ENCODE data around the gene SIRPA.

Gene SIRPA

DNA sequence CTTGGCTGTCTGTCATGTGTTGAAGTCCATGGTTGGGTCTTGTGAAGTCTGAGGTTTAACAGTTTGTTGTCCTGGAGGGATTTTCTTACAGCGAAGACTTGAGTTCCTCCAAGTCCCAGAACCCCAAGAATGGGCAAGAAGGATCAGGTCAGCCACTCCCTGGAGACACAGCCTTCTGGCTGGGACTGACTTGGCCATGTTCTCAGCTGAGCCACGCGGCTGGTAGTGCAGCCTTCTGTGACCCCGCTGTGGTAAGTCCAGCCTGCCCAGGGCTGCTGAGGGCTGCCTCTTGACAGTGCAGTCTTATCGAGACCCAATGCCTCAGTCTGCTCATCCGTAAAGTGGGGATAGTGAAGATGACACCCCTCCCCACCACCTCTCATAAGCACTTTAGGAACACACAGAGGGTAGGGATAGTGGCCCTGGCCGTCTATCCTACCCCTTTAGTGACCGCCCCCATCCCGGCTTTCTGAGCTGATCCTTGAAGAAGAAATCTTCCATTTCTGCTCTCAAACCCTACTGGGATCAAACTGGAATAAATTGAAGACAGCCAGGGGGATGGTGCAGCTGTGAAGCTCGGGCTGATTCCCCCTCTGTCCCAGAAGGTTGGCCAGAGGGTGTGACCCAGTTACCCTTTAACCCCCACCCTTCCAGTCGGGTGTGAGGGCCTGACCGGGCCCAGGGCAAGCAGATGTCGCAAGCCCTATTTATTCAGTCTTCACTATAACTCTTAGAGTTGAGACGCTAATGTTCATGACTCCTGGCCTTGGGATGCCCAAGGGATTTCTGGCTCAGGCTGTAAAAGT, 43.5 kb downstream of the SIRPA start:
- TF ChIP-seq POLR2AphosphoS5 (IDR thresholded peaks at IDR 0.05; ENCODE audit: low read depth, low read length) (no peak), FOXP2 (optimal IDR thresholded peaks at IDR 0.05; ENCODE audit: borderline replicate concordance, extremely low read depth, extremely low read length, insufficient read depth) (no peak), SIN3A (IDR thresholded peaks at IDR 0.05; ENCODE audit: borderline replicate concordance, insufficient read depth, low read length) (no peak), TAF1 (IDR thresholded peaks at IDR 0.05; ENCODE audit: borderline replicate concordance, insufficient read depth, low read length) (no peak)
- TF ChIP-seq, protein P1, sequence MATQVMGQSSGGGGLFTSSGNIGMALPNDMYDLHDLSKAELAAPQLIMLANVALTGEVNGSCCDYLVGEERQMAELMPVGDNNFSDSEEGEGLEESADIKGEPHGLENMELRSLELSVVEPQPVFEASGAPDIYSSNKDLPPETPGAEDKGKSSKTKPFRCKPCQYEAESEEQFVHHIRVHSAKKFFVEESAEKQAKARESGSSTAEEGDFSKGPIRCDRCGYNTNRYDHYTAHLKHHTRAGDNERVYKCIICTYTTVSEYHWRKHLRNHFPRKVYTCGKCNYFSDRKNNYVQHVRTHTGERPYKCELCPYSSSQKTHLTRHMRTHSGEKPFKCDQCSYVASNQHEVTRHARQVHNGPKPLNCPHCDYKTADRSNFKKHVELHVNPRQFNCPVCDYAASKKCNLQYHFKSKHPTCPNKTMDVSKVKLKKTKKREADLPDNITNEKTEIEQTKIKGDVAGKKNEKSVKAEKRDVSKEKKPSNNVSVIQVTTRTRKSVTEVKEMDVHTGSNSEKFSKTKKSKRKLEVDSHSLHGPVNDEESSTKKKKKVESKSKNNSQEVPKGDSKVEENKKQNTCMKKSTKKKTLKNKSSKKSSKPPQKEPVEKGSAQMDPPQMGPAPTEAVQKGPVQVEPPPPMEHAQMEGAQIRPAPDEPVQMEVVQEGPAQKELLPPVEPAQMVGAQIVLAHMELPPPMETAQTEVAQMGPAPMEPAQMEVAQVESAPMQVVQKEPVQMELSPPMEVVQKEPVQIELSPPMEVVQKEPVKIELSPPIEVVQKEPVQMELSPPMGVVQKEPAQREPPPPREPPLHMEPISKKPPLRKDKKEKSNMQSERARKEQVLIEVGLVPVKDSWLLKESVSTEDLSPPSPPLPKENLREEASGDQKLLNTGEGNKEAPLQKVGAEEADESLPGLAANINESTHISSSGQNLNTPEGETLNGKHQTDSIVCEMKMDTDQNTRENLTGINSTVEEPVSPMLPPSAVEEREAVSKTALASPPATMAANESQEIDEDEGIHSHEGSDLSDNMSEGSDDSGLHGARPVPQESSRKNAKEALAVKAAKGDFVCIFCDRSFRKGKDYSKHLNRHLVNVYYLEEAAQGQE (IDR thresholded peaks at IDR 0.05; ENCODE audit: insufficient read depth in 1 of 2, low read depth in 2 of 2, low read length in 2 of 2): no peak

DNA sequence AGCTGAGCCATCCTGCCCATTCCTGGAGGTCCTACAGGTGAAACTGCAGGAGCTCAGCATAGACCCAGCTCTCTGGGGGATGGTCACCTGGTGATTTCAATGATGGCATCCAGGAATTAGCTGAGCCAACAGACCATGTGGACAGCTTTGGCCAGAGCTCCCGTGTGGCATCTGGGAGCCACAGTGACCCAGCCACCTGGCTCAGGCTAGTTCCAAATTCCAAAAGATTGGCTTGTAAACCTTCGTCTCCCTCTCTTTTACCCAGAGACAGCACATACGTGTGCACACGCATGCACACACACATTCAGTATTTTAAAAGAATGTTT, 44.0 kb downstream of the SIRPA start:
- TF ChIP-seq FOXP2 (optimal IDR thresholded peaks at IDR 0.05; ENCODE audit: borderline replicate concordance, extremely low read depth, extremely low read length, insufficient read depth) (no peak), TAF1 (IDR thresholded peaks at IDR 0.05; ENCODE audit: borderline replicate concordance, insufficient read depth, low read length) (no peak), SIN3A (IDR thresholded peaks at IDR 0.05; ENCODE audit: borderline replicate concordance, insufficient read depth, low read length) (no peak), POLR2AphosphoS5 (IDR thresholded peaks at IDR 0.05; ENCODE audit: low read depth, low read length) (no peak)
- TF ChIP-seq, protein P1 (IDR thresholded peaks at IDR 0.05; ENCODE audit: insufficient read depth in 1 of 2, low read depth in 2 of 2, low read length in 2 of 2): no peak

DNA sequence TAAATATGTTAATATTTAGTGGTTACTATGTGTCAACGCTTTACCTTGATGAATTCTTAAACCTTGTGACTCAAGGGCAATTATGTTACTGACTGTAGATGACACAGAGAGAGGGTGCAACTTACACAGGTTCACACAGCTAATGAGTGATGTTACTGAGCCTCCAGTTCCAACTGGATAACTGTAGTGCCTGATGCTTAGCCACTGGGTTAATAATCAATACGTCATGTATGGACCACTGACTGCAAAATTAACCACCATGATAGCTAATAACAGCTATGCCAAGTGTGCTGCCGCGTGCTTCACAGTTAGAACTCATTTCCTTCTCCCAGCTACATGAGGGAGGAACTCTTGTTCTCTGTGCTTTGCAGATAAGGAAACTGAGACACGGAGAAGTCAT, 45.4 kb downstream of the SIRPA start:
- no peak for TF ChIP-seq TAF1 (IDR thresholded peaks at IDR 0.05; ENCODE audit: borderline replicate concordance, insufficient read depth, low read length)

DNA sequence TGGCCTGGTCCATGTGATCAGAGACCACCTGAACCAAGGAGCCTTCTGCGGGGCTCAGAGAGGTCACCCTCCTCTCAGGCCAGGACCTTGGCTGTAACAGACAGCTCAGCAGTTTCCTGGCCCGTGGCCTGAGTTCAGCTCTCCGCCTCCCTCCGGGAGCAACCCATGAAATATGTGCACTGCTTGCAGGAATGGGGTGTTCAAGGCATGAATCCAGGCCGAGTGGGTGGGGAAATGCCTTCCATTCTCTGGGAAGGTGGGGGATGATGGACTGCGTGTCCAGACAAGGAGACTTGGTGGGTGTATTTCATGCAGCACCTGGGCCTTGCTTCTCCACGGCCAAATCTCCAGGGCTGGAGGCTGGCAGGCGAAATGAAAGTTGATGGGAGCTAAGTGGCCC, 46.0 kb downstream of the SIRPA start:
- no peak for TF ChIP-seq POLR2AphosphoS5 (IDR thresholded peaks at IDR 0.05; ENCODE audit: low read depth, low read length)
- TF ChIP-seq, protein P1 (IDR thresholded peaks at IDR 0.05; ENCODE audit: insufficient read depth in 1 of 2, low read depth in 2 of 2, low read length in 2 of 2): no peak
- no peak for TF ChIP-seq SIN3A (IDR thresholded peaks at IDR 0.05; ENCODE audit: borderline replicate concordance, insufficient read depth, low read length)
- TF ChIP-seq FOXP2 (optimal IDR thresholded peaks at IDR 0.05; ENCODE audit: borderline replicate concordance, extremely low read depth, extremely low read length, insufficient read depth): no peak
- TF ChIP-seq TAF1 (IDR thresholded peaks at IDR 0.05; ENCODE audit: borderline replicate concordance, insufficient read depth, low read length): no peak

DNA sequence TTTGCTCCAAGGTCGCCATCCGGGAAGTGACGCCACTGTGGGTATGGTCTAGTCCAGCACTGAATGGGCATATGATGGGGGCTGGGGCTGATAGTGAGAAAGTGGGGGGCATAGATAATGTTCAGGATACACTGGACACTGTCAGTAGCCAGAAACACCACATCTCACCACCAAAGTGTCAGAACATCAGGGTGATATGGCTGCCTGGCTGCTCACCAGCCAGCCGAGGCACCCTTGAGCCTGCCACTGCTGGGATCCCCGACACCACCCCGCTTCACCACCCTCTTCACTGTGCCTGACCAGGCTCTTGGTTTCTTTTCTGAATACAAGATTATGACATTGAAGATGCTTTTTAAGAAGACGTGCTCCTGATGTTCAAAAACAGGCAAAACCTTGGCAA, 46.9 kb downstream of the SIRPA start:
- TF ChIP-seq, protein P1 (IDR thresholded peaks at IDR 0.05; ENCODE audit: insufficient read depth in 1 of 2, low read depth in 2 of 2, low read length in 2 of 2): no peak
- TF ChIP-seq FOXP2 (optimal IDR thresholded peaks at IDR 0.05; ENCODE audit: borderline replicate concordance, extremely low read depth, extremely low read length, insufficient read depth): no peak
- TF ChIP-seq TAF1 (IDR thresholded peaks at IDR 0.05; ENCODE audit: borderline replicate concordance, insufficient read depth, low read length): no peak
- TF ChIP-seq POLR2AphosphoS5 (IDR thresholded peaks at IDR 0.05; ENCODE audit: low read depth, low read length): no peak
- TF ChIP-seq SIN3A (IDR thresholded peaks at IDR 0.05; ENCODE audit: borderline replicate concordance, insufficient read depth, low read length): no peak

Measured in PFSK-1 (cell line).